ENCODE measurements around the gene PPP1R7.

The PPP1R7 gene

GRCh38 chr2:241204490-241204889 lies 54.2 kb downstream of the PPP1R7 start:
- TF ChIP-seq CTCF (IDR thresholded peaks at IDR 0.05; ENCODE audit: extremely low read depth, insufficient read depth, missing control alignments), result no peak
- in situ Hi-C loops (cut with MboI; ENCODE audit: low pct_unique_long_range_greater_than_20kb, low sequenced_read_pairs, unreplicated experiment), result no loop called here
- DNase-seq (ENCODE audit: low spot score), result no peak

GRCh38 chr2:241205086-241205485 lies 54.8 kb downstream of the PPP1R7 start:
- TF ChIP-seq CTCF (IDR thresholded peaks at IDR 0.05; ENCODE audit: extremely low read depth, insufficient read depth, missing control alignments), result no peak
- in situ Hi-C loops (cut with MboI; ENCODE audit: low pct_unique_long_range_greater_than_20kb, low sequenced_read_pairs, unreplicated experiment), result no loop called here
- DNase-seq (ENCODE audit: low spot score), result no peak

GRCh38 chr2:241207151-241207550 lies 56.9 kb downstream of the PPP1R7 start:
- in situ Hi-C loops (cut with MboI; ENCODE audit: low pct_unique_long_range_greater_than_20kb, low sequenced_read_pairs, unreplicated experiment), result no loop called here
- TF ChIP-seq CTCF (IDR thresholded peaks at IDR 0.05; ENCODE audit: extremely low read depth, insufficient read depth, missing control alignments), result no peak
- DNase-seq (ENCODE audit: low spot score), result no peak

GRCh38 chr2:241207641-241208040 lies 57.4 kb downstream of the PPP1R7 start:
- in situ Hi-C loops (cut with MboI; ENCODE audit: low pct_unique_long_range_greater_than_20kb, low sequenced_read_pairs, unreplicated experiment), result no loop called here
- TF ChIP-seq CTCF (IDR thresholded peaks at IDR 0.05; ENCODE audit: extremely low read depth, insufficient read depth, missing control alignments), result no peak
- DNase-seq (ENCODE audit: low spot score), result no peak

GRCh38 chr2:241208058-241208457 lies 57.8 kb downstream of the PPP1R7 start:
- in situ Hi-C loops (cut with MboI; ENCODE audit: low pct_unique_long_range_greater_than_20kb, low sequenced_read_pairs, unreplicated experiment), result no loop called here
- no peak for DNase-seq (ENCODE audit: low spot score)
- TF ChIP-seq CTCF (IDR thresholded peaks at IDR 0.05; ENCODE audit: extremely low read depth, insufficient read depth, missing control alignments), result no peak

GRCh38 chr2:241209271-241209670 lies 59.0 kb downstream of the PPP1R7 start:
- DNase-seq (ENCODE audit: low spot score), result no peak
- no peak for TF ChIP-seq CTCF (IDR thresholded peaks at IDR 0.05; ENCODE audit: extremely low read depth, insufficient read depth, missing control alignments)
- in situ Hi-C loops (cut with MboI; ENCODE audit: low pct_unique_long_range_greater_than_20kb, low sequenced_read_pairs, unreplicated experiment), result no loop called here

GRCh38 chr2:241211276-241211675 lies 61.0 kb downstream of the PPP1R7 start:
- no peak for DNase-seq (ENCODE audit: low spot score)
- in situ Hi-C loops (cut with MboI; ENCODE audit: low pct_unique_long_range_greater_than_20kb, low sequenced_read_pairs, unreplicated experiment), result no loop called here
- no peak for TF ChIP-seq CTCF (IDR thresholded peaks at IDR 0.05; ENCODE audit: extremely low read depth, insufficient read depth, missing control alignments)

All from GM13977 (cell line).